Neural cell (in vitro differentiated cells): ENCODE data around the gene LHX4. TPM values are rescaled to one million over a fixed set of nuclear protein-coding genes. Genes with fewer than 3 reads are reported as not detected.

ENCODE experiments used
- H2AFZ ChIP-seq: fragments of 200-600, 300-800 bp; sonication (generic), shearing (Covaris generic); 2 replicates; pipeline ENCODE4 v1.6.0; 2014; ENCODE audit warnings: low read depth, mild to moderate bottlenecking, antibody characterized with exemption, low read length, moderate library complexity
- H3F3A ChIP-seq: fragments of 200-600 bp; shearing (Covaris generic); 2 replicates; pipeline ENCODE4 v1.6.1; 2016; ENCODE audit warnings: mild to moderate bottlenecking, moderate library complexity, mixed read lengths, antibody characterized with exemption, low read length; ENCODE audit not compliant: insufficient read depth, poor library complexity, severe bottlenecking
- H3K27ac ChIP-seq: fragments of 200-600, 300-800 bp; sonication (generic), shearing (Covaris generic); 2 replicates; pipeline ENCODE4 v1.5.1; 2014; ENCODE audit warnings: mild to moderate bottlenecking, low read length, moderate library complexity
- H3K27me3 ChIP-seq: fragments of 300-800, 200-600 bp; sonication (generic), shearing (Covaris generic); 2 replicates; pipeline ENCODE4 v1.6.0; 2014; ENCODE audit warnings: mild to moderate bottlenecking, low read depth, low read length, moderate library complexity; ENCODE audit not compliant: insufficient read depth
- H3K36me3 ChIP-seq: fragments of 300-800, 200-600 bp; sonication (generic), shearing (Covaris generic); 2 replicates; pipeline ENCODE4 v1.5.1; 2014; ENCODE audit warnings: mild to moderate bottlenecking, antibody characterized with exemption, low read length, moderate library complexity; ENCODE audit not compliant: insufficient read depth
- H3K4me2 ChIP-seq: fragments of 300-800, 200-600 bp; sonication (generic), shearing (Covaris generic); 2 replicates; pipeline ENCODE4 v1.6.0; 2014; ENCODE audit warnings: mild to moderate bottlenecking, low read length
- H3K4me3 ChIP-seq: fragments of 300-800, 200-600 bp; sonication (generic), shearing (Covaris generic); 2 replicates; pipeline ENCODE4 v1.5.1; 2014; ENCODE audit warnings: mild to moderate bottlenecking, low read length, moderate library complexity
- H3K79me2 ChIP-seq: fragments of 200-600 bp; shearing (Covaris generic); replicated peaks from 2 replicates; pipeline ENCODE4 v1.6.0; 2014; ENCODE audit warnings: mild to moderate bottlenecking, low read length, moderate library complexity; ENCODE audit not compliant: insufficient read depth
- H3K9ac ChIP-seq: fragments of 300-800, 200-600 bp; sonication (generic), shearing (Covaris generic); 2 replicates; pipeline ENCODE4 v1.6.1; 2016; ENCODE audit warnings: mild to moderate bottlenecking, low read length, mixed read lengths
- H3K9me2 ChIP-seq: fragments of 200-600 bp; shearing (Covaris generic); 2 replicates; pipeline ENCODE4 v1.6.1; 2016; ENCODE audit warnings: mild to moderate bottlenecking, low read length, mixed read lengths; ENCODE audit not compliant: insufficient read depth
- H3K9me3 ChIP-seq: fragments of 200-600, 300-800 bp; sonication (generic), shearing (Covaris generic); 2 replicates; pipeline ENCODE4 v1.6.1; 2016; ENCODE audit warnings: mild to moderate bottlenecking, mixed run types, low read length, moderate library complexity, mixed read lengths
- H4K20me1 ChIP-seq: fragments of 200-600 bp; shearing (Covaris generic); 2 replicates; pipeline ENCODE4 v1.6.1; 2016; ENCODE audit warnings: mild to moderate bottlenecking, mixed run types; ENCODE audit not compliant: insufficient read depth
- CTCF ChIP-seq: fragments of 450-650 bp; IDR thresholded peaks from 2 replicates; pipeline ENCODE4 v1.5.1; 2014; ENCODE audit warnings: antibody characterized with exemption, mild to moderate bottlenecking, moderate library complexity; ENCODE audit not compliant: poor library complexity, severe bottlenecking
- EP300 ChIP-seq: fragments of 450-650 bp; conservative IDR thresholded peaks from 2 replicates; pipeline ENCODE4 v1.6.1; 2014; ENCODE audit warnings: antibody characterized with exemption, mild to moderate bottlenecking, moderate library complexity; ENCODE audit not compliant: poor library complexity, severe bottlenecking
- EZH2 ChIP-seq: fragments of 200-600, 300-800 bp; shearing (Covaris generic), sonication (generic); IDR thresholded peaks from 2 replicates; pipeline ENCODE4 v1.6.1; 2014; ENCODE audit warnings: antibody characterized with exemption, low read length, borderline replicate concordance, mild to moderate bottlenecking; ENCODE audit not compliant: insufficient read depth, poor library complexity, severe bottlenecking
- MXI1 ChIP-seq: fragments of 450-650 bp; conservative IDR thresholded peaks from 2 replicates; pipeline ENCODE4 v1.6.1; 2014; ENCODE audit warnings: antibody characterized with exemption, mild to moderate bottlenecking; ENCODE audit not compliant: poor library complexity, severe bottlenecking
- POLR2AphosphoS5 ChIP-seq: IDR thresholded peaks from 2 replicates; pipeline ENCODE4 v1.6.1; 2012
- RAD21 ChIP-seq: fragments of 450-650 bp; conservative IDR thresholded peaks from 2 replicates; pipeline ENCODE4 v1.6.1; 2014; ENCODE audit warnings: antibody characterized with exemption, mild to moderate bottlenecking, moderate library complexity
- REST ChIP-seq: IDR thresholded peaks from 2 replicates; pipeline ENCODE4 v1.6.1; 2012; ENCODE audit warnings: borderline replicate concordance
- SMC3 ChIP-seq: fragments of 450-650 bp; conservative IDR thresholded peaks from 2 replicates; pipeline ENCODE4 v1.6.1; 2014; ENCODE audit warnings: antibody characterized with exemption, mild to moderate bottlenecking, moderate library complexity; ENCODE audit not compliant: poor library complexity
- TAF1 ChIP-seq: IDR thresholded peaks from 2 replicates; pipeline ENCODE4 v1.6.1; 2012; ENCODE audit warnings: low read depth
- polyA plus RNA-seq: library from polyadenylated mRNA; depleted of rRNA; stranded (reverse); fragments of >200 nt; gene quantifications from 2 replicates; pipeline ENCODE4 v1.2.3, GENCODE V29; 2014

Gene LHX4
- polyA plus RNA-seq, 1 donor from 2014 or later = not detected

- Histone ChIP-seq H3K4me3 (no peak overlapping the region), H3K36me3 (no peaks in the 10 kb centered on the region), H3K27ac (no peak overlapping the region), H3K27me3 (peaks cover 59% of the 10 kb centered on the region), H2AFZ (no peak overlapping the region), H3K9me2 (no peaks in the 10 kb centered on the region), H3K9me3 (no peaks in the 10 kb centered on the region), H3K79me2 (no peaks in the 10 kb centered on the region), H3K9ac (no peak overlapping the region), H3F3A (no peaks in the 10 kb centered on the region), H4K20me1 (no peaks in the 10 kb centered on the region), H3K4me2 (no peak overlapping the region)
- no peak for TF ChIP-seq EZH2
- TF ChIP-seq TAF1 = no peak
- no peak for TF ChIP-seq CTCF
- TF ChIP-seq REST = no peak
- TF ChIP-seq POLR2AphosphoS5 = no peak
- no peak for TF ChIP-seq RAD21
- no peak for TF ChIP-seq EP300
- TF ChIP-seq MXI1 = no peak
- TF ChIP-seq SMC3 = no peak
Observed at GRCh38 chr1:180241716-180242544, 11.9 kb downstream of the LHX4 start.

GRCh38 chr1:180243517-180244221 lies 13.6 kb downstream of the LHX4 start:
- no peaks in the 10 kb centered on the region for H3K36me3 ChIP-seq
- no peaks in the 10 kb centered on the region for H3K9me3 ChIP-seq
- no peak overlapping the region for H3K4me2 ChIP-seq
- no peak for TF ChIP-seq MXI1
- TF ChIP-seq EZH2 = no peak
- no peak for TF ChIP-seq EP300
- TF ChIP-seq TAF1 = no peak
- TF ChIP-seq SMC3 = no peak
- TF ChIP-seq CTCF = no peak
- no peak for TF ChIP-seq REST
- no peak for TF ChIP-seq RAD21
- TF ChIP-seq POLR2AphosphoS5 = no peak
- no peak overlapping the region for H3K4me3 ChIP-seq
- H3K27me3 ChIP-seq = peaks cover 41% of the 10 kb centered on the region
- no peaks in the 10 kb centered on the region for H3K9me2 ChIP-seq
- no peak overlapping the region for H3K27ac ChIP-seq
- H4K20me1 ChIP-seq = no peaks in the 10 kb centered on the region
- no peaks in the 10 kb centered on the region for H3K79me2 ChIP-seq
- no peaks in the 10 kb centered on the region for H3F3A ChIP-seq
- H3K9ac ChIP-seq = no peak overlapping the region
- H2AFZ ChIP-seq = no peak overlapping the region
